ENCODE results near the gene MRPL40. TPM values are rescaled to one million over a fixed set of nuclear protein-coding genes. Genes with fewer than 3 reads are reported as not detected.

The MRPL40 gene
- total RNA-seq, 2 donors from 2014 or later, result 6.8 to 19.2 TPM

DNA sequence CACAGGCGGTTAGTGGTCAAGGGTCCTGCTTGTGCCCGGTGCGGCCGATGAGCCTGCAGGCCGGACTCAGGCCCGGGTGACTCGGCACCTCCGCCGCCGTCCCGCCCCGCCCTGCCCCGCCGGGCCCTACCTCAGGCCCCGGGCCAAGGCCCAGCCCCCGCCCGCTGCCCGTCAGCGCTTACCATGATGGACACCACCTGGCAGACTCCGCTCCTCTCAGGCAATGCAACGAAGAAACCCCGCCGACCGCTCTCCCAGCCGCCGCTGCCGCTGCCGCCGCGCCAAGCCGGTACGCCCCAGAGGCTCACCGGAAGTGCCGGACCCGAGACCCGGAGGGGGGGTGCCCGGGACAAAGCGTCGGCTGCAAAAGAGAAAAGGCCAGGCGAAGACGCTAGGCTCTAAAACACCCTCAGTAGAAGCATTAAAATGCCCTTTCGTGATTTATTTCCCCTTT is 46.6 kb downstream of the MRPL40 start, which contains the start of gene UFD1:
TSS of gene UFD1 (minus strand) at position 293 of the 454 bp plus-strand sequence. CDS start at position 185, 108 bp downstream.
- Histone ChIP-seq H3K4me3 (peak within 1 kb of the TSS; percentile 90), H3K27ac (peak within 1 kb of the TSS; percentile 97 to 98), H3K36me3 (peaks cover 5% of the 10 kb centered on the region), H3K4me1 (ENCODE audit: control insufficient read depth in 1 of 2, low read depth in 2 of 2) (peaks cover 16 to 17% of the 10 kb centered on the region in 2 donors), H3K9me3 (no peaks in the 10 kb centered on the region), H3K27me3 (replicated peaks; ENCODE audit: insufficient read depth) (no peaks in the 10 kb centered on the region)
- ATAC-seq (ENCODE audit: insufficient number of reproducible peaks, low FRiP score, low read depth), result peak; percentile 81
- TF ChIP-seq CTCF (IDR thresholded peaks at IDR 0.05), result no peak
- peak; percentile 52 for DNase-seq (ENCODE audit: low spot score)

GRCh38 chr22:19479355-19480172 is 47.2 kb downstream of the MRPL40 start, which contains the start of gene CDC45:
Gene CDC45, plus strand, starts transcription at chr22:19479920. Its CDS starts 49 bp downstream, at chr22:19479969.
- TF ChIP-seq CTCF (IDR thresholded peaks at IDR 0.05), result no peak
- Histone ChIP-seq H3K4me1 (ENCODE audit: control insufficient read depth in 1 of 2, low read depth in 2 of 2) (peaks cover 16 to 17% of the 10 kb centered on the region in 2 donors), H3K27me3 (replicated peaks; ENCODE audit: insufficient read depth) (no peaks in the 10 kb centered on the region), H3K27ac (peak within 1 kb of the TSS; percentile 97 to 98), H3K9me3 (no peaks in the 10 kb centered on the region), H3K4me3 (peak within 1 kb of the TSS; percentile 90), H3K36me3 (peaks cover 3% of the 10 kb centered on the region)
- DNase-seq (ENCODE audit: low spot score), result peak; percentile 91
- peak; percentile 94 for ATAC-seq (ENCODE audit: insufficient number of reproducible peaks, low FRiP score, low read depth)

- no peaks in the 10 kb centered on the region for H3K9me3 ChIP-seq
- H3K4me1 ChIP-seq (ENCODE audit: control insufficient read depth in 1 of 2, low read depth in 2 of 2), result peaks cover 16 to 17% of the 10 kb centered on the region in 2 donors
- no peaks in the 10 kb centered on the region for H3K27me3 ChIP-seq (replicated peaks; ENCODE audit: insufficient read depth)
- DNase-seq (ENCODE audit: low spot score) (no peak), ATAC-seq (ENCODE audit: insufficient number of reproducible peaks, low FRiP score, low read depth) (no peak)
- peaks cover 2% of the 10 kb centered on the region for H3K36me3 ChIP-seq
- no peak for TF ChIP-seq CTCF (IDR thresholded peaks at IDR 0.05)
- H3K4me3 ChIP-seq, result peak overlapping the region; percentile 90
- no peak overlapping the region for H3K27ac ChIP-seq
Observed at GRCh38 chr22:19480173-19480568, 47.8 kb downstream of the MRPL40 start.

- DNase-seq (ENCODE audit: low spot score) (no peak), ATAC-seq (ENCODE audit: insufficient number of reproducible peaks, low FRiP score, low read depth) (no peak)
- no peak overlapping the region for H3K27ac ChIP-seq
- H3K4me3 ChIP-seq, result no peak overlapping the region
- peaks cover 16 to 17% of the 10 kb centered on the region in 2 donors for H3K4me1 ChIP-seq (ENCODE audit: control insufficient read depth in 1 of 2, low read depth in 2 of 2)
- H3K27me3 ChIP-seq (replicated peaks; ENCODE audit: insufficient read depth), result no peaks in the 10 kb centered on the region
- TF ChIP-seq CTCF (IDR thresholded peaks at IDR 0.05), result no peak
- H3K36me3 ChIP-seq, result no peaks in the 10 kb centered on the region
- no peaks in the 10 kb centered on the region for H3K9me3 ChIP-seq
Observed at GRCh38 chr22:19480789-19481188, 48.4 kb downstream of the MRPL40 start.

GRCh38 chr22:19482297-19482696 is 50.0 kb downstream of the MRPL40 start:
- peaks cover 12 to 13% of the 10 kb centered on the region in 2 donors for H3K4me1 ChIP-seq (ENCODE audit: control insufficient read depth in 1 of 2, low read depth in 2 of 2)
- H3K9me3 ChIP-seq, result no peaks in the 10 kb centered on the region
- TF ChIP-seq CTCF (IDR thresholded peaks at IDR 0.05), result no peak
- ATAC-seq (ENCODE audit: insufficient number of reproducible peaks, low FRiP score, low read depth) (no peak), DNase-seq (ENCODE audit: low spot score) (no peak)
- no peak overlapping the region for H3K27ac ChIP-seq
- no peaks in the 10 kb centered on the region for H3K27me3 ChIP-seq (replicated peaks; ENCODE audit: insufficient read depth)
- H3K4me3 ChIP-seq, result no peak overlapping the region
- no peaks in the 10 kb centered on the region for H3K36me3 ChIP-seq
